GM19395 (cell line): ENCODE measurements around the gene IRF1.
"Not testable (repeated sequence)": the region's sequence is repeated elsewhere in the genome, so short reads cannot be mapped to it uniquely, and the experiment has no call there.

Source experiments
- ATAC-seq: cut with Tn5 transposase; IDR thresholded peaks from one replicate; pipeline ENCODE4 v1.9.1; 2021; ENCODE audit warnings: mild to moderate bottlenecking, moderate library complexity; ENCODE audit not compliant: unreplicated experiment

IRF1 gene

GRCh38 chr5:132490484-132491367 is at the start of gene IRF1:
Gene IRF1 (minus strand): TSS chr5:132490773. CDS start chr5:132489478, 1,295 bp downstream.
- ATAC-seq = peak; percentile 81

GRCh38 chr5:132540149-132540548 is 49.6 kb upstream of the IRF1 start:
- no peak for ATAC-seq

- no peak for ATAC-seq
These were observed 49.1 kb upstream of the IRF1 start for GRCh38 chr5:132539716-132540115.

GRCh38 chr5:132530946-132531345 is 40.4 kb upstream of the IRF1 start:
- no peak for ATAC-seq

- ATAC-seq = no peak
These were observed 38.5 kb upstream of the IRF1 start for GRCh38 chr5:132528866-132529634.

- ATAC-seq = no peak
These were observed 37.4 kb upstream of the IRF1 start for GRCh38 chr5:132528021-132528420.

- no peak for ATAC-seq
These were observed 36.5 kb upstream of the IRF1 start for GRCh38 chr5:132526974-132527564.

GRCh38 chr5:132526290-132526973 is 35.9 kb upstream of the IRF1 start:
- no peak for ATAC-seq

GRCh38 chr5:132525299-132525724 is 34.7 kb upstream of the IRF1 start:
- peak; percentile 84 for ATAC-seq

- not testable (repeated sequence) for ATAC-seq
These were observed 34.3 kb upstream of the IRF1 start for GRCh38 chr5:132524877-132525276.

- not testable (repeated sequence) for ATAC-seq
These were observed 31.5 kb upstream of the IRF1 start for GRCh38 chr5:132522067-132522466.

- not testable (repeated sequence) for ATAC-seq
These were observed 23.2 kb upstream of the IRF1 start for GRCh38 chr5:132513618-132514336.

GRCh38 chr5:132510076-132510475 is 19.5 kb upstream of the IRF1 start:
- ATAC-seq = no peak

- peak; percentile 83 for ATAC-seq
These were observed 15.6 kb upstream of the IRF1 start for GRCh38 chr5:132506094-132506692.

GRCh38 chr5:132505641-132506040 is 15.1 kb upstream of the IRF1 start:
- no peak for ATAC-seq

GRCh38 chr5:132504746-132505145 is 14.2 kb upstream of the IRF1 start:
- ATAC-seq = no peak

- no peak for ATAC-seq
These were observed 12.7 kb upstream of the IRF1 start for GRCh38 chr5:132503244-132503643.

GRCh38 chr5:132501961-132502931 is 11.7 kb upstream of the IRF1 start:
- ATAC-seq = no peak

GRCh38 chr5:132501629-132501956 is 11.0 kb upstream of the IRF1 start:
- ATAC-seq = no peak
